Airway epithelial cell (primary cell): ENCODE results near the gene RYR2. TPM values are rescaled to one million over a fixed set of nuclear protein-coding genes. Genes with fewer than 3 reads are reported as not detected.

ENCODE experiments used
- total RNA-seq: library from RNA; depleted of rRNA; stranded (reverse); fragments of >200 nt; gene quantifications from 2 replicates; pipeline ENCODE4 v1.2.3, GENCODE V29; 2015

The RYR2 gene
- under 0.01 TPM in 1 of 2 replicates, not detected in the other for total RNA-seq

DNA sequence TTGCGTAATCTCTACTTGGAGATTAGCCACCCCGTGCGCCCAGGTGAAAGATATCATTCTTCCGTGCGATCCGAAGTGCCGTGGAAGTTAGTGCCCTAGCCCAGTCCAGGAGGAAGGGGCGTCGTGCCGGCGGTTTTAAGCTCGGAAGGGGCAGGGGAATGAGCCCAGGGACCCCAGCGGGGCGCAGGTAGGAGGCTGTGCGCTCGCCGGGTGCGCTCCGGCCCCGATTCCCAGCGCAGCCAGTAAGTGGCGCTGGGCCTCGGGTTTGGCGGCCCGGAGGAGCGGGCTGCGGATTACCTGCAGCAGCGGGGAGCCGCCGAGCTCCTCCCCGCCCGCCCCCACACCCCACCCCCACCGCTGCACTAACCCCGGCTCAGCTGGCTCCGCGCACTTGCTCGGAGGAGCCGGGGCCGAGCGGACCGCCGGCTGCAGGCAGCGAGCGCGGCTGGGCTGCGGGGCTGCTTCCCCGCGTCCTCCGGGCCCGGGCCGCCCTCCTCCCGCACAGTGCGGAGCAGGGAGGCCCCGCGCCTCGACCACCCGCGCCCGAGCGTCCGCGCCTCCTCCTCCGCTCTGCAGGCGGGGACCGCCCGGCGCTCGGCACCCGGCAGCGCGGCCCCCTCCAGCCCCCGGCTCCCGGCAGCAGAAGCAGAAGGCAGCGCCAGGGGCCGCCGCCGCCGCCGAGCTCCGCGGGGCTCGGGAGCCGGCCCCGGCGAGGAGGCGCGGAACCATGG, at the start of gene RYR2:
TSS of gene RYR2 (plus strand) at position 390 of the 731 bp plus-strand sequence. CDS start at position 728, 338 bp downstream.

DNA sequence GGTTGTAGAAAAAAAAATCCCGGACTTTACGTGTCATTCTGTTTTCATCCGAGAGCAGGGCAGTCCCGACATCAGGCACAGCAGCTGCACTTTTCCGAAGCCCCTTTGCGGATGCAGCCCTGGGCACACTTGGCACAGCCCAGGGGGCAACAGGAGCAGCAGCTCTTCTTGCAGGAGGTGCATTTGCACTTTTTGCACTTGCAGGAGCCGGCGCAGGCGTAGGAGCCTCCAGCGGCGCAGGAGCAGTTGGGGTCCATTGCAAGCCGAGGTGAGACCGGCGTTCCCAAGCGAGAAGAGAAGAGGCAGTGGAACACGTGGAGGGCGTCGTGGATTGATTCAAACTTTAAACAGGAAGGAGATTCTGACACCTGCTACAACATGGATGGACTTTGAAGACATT, 37.9 kb upstream of the RYR2 start, which contains the start of gene MT1HL1:
TSS of gene MT1HL1 (minus strand) at position 326 of the 400 bp plus-strand sequence. CDS start at position 257, 69 bp downstream.

Other genes with a start within 250 kb of the RYR2 start
- 9.2 and 11.0 TPM in 2 replicates for gene MTR, start 246.9 kb upstream of the RYR2 start, total RNA-seq
- gene MT1HL1, start 37.7 kb upstream of the RYR2 start, total RNA-seq: not detected in 2 replicates